SW480 (cell line): Measurements from ENCODE around the gene YPEL5.

Experiments
- DNase-seq: peaks from one replicate; pipeline ENCODE4 v3.0.0-alpha.2; 2016; ENCODE audit warnings: low spot score

The YPEL5 gene

GRCh38 chr2:30165050-30165520 is 18.3 kb downstream of the YPEL5 start:
- peak; percentile 96 for DNase-seq

GRCh38 chr2:30165617-30166016 is 18.8 kb downstream of the YPEL5 start:
- no peak for DNase-seq

- no peak for DNase-seq
Observed at GRCh38 chr2:30172627-30173026, 25.8 kb downstream of the YPEL5 start.

- no peak for DNase-seq
Observed at GRCh38 chr2:30177440-30177839, 30.6 kb downstream of the YPEL5 start.

- no peak for DNase-seq
Observed at GRCh38 chr2:30177956-30178355, 31.1 kb downstream of the YPEL5 start.

GRCh38 chr2:30178618-30179434 is 32.0 kb downstream of the YPEL5 start:
- DNase-seq: no peak

GRCh38 chr2:30179536-30179935 is 32.7 kb downstream of the YPEL5 start:
- no peak for DNase-seq

- no peak for DNase-seq
Observed at GRCh38 chr2:30180226-30180625, 33.4 kb downstream of the YPEL5 start.

- DNase-seq: no peak
Observed at GRCh38 chr2:30181176-30181575, 34.4 kb downstream of the YPEL5 start.

- no peak for DNase-seq
Observed at GRCh38 chr2:30184035-30184434, 37.2 kb downstream of the YPEL5 start.

- DNase-seq: no peak
Observed at GRCh38 chr2:30185178-30185577, 38.4 kb downstream of the YPEL5 start.

GRCh38 chr2:30188292-30188691 is 41.5 kb downstream of the YPEL5 start:
- no peak for DNase-seq

GRCh38 chr2:30190637-30191036 is 43.8 kb downstream of the YPEL5 start:
- no peak for DNase-seq

GRCh38 chr2:30191107-30191506 is 44.3 kb downstream of the YPEL5 start:
- no peak for DNase-seq

- DNase-seq: no peak
Observed at GRCh38 chr2:30191819-30192271, 45.0 kb downstream of the YPEL5 start.

- no peak for DNase-seq
Observed at GRCh38 chr2:30192314-30192713, 45.5 kb downstream of the YPEL5 start.

GRCh38 chr2:30193104-30193681 is 46.4 kb downstream of the YPEL5 start:
- DNase-seq: no peak

GRCh38 chr2:30194421-30194820 is 47.6 kb downstream of the YPEL5 start:
- no peak for DNase-seq

- no peak for DNase-seq
Observed at GRCh38 chr2:30195016-30195415, 48.2 kb downstream of the YPEL5 start.

GRCh38 chr2:30197570-30198192 is 50.9 kb downstream of the YPEL5 start:
- no peak for DNase-seq

- no peak for DNase-seq
Observed at GRCh38 chr2:30201990-30202389, 55.2 kb downstream of the YPEL5 start.

GRCh38 chr2:30203156-30203555 is 56.3 kb downstream of the YPEL5 start:
- no peak for DNase-seq

GRCh38 chr2:30204281-30204680 is 57.5 kb downstream of the YPEL5 start:
- DNase-seq: no peak
